ACC112 (cell line): ENCODE results near the gene LZTR1.
A peak's percentile ranks its signal among the peaks of the same experiment; 100 is the strongest.
"Not testable (repeated sequence)": the region's sequence is repeated elsewhere in the genome, so short reads cannot be mapped to it uniquely, and the experiment has no call there.

Experiments
- H2AFZ ChIP-seq: fragments of 200-600 bp; sonication (generic); one replicate; pipeline ENCODE4 v1.6.0; 2017; ENCODE audit warnings: antibody characterized with exemption, low read length; ENCODE audit not compliant: unreplicated experiment
- H3K27ac ChIP-seq: fragments of 200-600 bp; sonication (generic); 2 replicates; pipeline ENCODE4 v1.5.1; 2014; ENCODE audit warnings: low read depth, mild to moderate bottlenecking, antibody characterized with exemption, low read length, moderate library complexity
- H3K27me3 ChIP-seq: fragments of 200-600 bp; sonication (generic); 2 replicates; pipeline ENCODE4 v1.6.1; 2014; ENCODE audit warnings: mild to moderate bottlenecking, antibody characterized with exemption, low read length, moderate library complexity, mixed read lengths; ENCODE audit not compliant: insufficient read depth
- H3K36me3 ChIP-seq: fragments of 200-600 bp; sonication (generic); 2 replicates; pipeline ENCODE4 v1.6.1; 2016; ENCODE audit warnings: mild to moderate bottlenecking, antibody characterized with exemption, low read length, moderate library complexity, mixed read lengths; ENCODE audit not compliant: insufficient read depth
- H3K4me1 ChIP-seq: fragments of 200-600 bp; sonication (generic); one replicate; pipeline ENCODE4 v1.6.1; 2016; ENCODE audit warnings: low read length, mixed read lengths; ENCODE audit not compliant: insufficient read depth, unreplicated experiment, control insufficient read depth
- H3K4me3 ChIP-seq: fragments of 200-600 bp; sonication (generic); 2 replicates; pipeline ENCODE4 v1.5.1; 2014; ENCODE audit warnings: mild to moderate bottlenecking, low read depth, low read length
- H3K79me2 ChIP-seq: fragments of 200-600 bp; sonication (generic); one replicate; pipeline ENCODE4 v1.6.0; 2016; ENCODE audit warnings: low read length; ENCODE audit not compliant: control insufficient read depth, unreplicated experiment, insufficient read depth

LZTR1 gene

GRCh38 chr22:21045585-21046294 lies 63.6 kb downstream of the LZTR1 start, which contains the start of gene LRRC74B:
Gene LRRC74B, plus strand, starts transcription at chr22:21045946. Its CDS starts 41 bp downstream, at chr22:21045987.
- Histone ChIP-seq H2AFZ (peak within 1 kb of the TSS; percentile 81), H3K4me1 (peaks cover 22% of the 10 kb centered on the region), H3K36me3 (no peaks in the 10 kb centered on the region), H3K27ac (peak within 1 kb of the TSS; percentile 78), H3K79me2 (no peaks in the 10 kb centered on the region), H3K27me3 (no peaks in the 10 kb centered on the region), H3K4me3 (peak within 1 kb of the TSS; percentile 73)

GRCh38 chr22:21047035-21047661 lies 65.1 kb downstream of the LZTR1 start:
- H3K36me3 ChIP-seq, result no peaks in the 10 kb centered on the region
- H3K79me2 ChIP-seq, result no peaks in the 10 kb centered on the region
- no peak overlapping the region for H3K27ac ChIP-seq
- H2AFZ ChIP-seq, result no peak overlapping the region
- H3K4me1 ChIP-seq, result peaks cover 20% of the 10 kb centered on the region
- H3K27me3 ChIP-seq, result no peaks in the 10 kb centered on the region
- H3K4me3 ChIP-seq, result no peak overlapping the region

GRCh38 chr22:21047730-21048129 lies 65.6 kb downstream of the LZTR1 start:
- Histone ChIP-seq H3K27me3 (no peaks in the 10 kb centered on the region), H3K4me3 (no peak overlapping the region), H3K36me3 (no peaks in the 10 kb centered on the region), H3K4me1 (peaks cover 17% of the 10 kb centered on the region), H3K79me2 (no peaks in the 10 kb centered on the region), H2AFZ (no peak overlapping the region), H3K27ac (no peak overlapping the region)

DNA sequence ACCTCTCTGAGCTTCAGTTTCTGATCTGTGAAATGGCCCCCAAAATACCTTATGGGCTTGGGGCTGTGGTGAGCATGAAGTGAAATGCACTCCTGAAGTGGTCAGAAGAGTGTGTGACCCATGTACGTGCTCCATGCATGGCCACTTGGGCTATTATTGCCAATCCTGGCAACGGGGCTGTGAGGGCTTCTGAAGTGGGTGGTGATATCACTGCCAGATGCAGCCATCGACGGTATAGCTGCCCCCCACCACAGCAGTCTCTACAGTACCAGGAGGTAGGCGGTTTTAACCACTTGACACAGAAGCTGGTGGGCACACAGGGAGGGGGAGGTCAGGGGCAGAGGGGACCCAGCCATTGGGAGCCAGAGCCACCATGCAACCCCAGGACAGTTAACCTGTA lies 66.4 kb downstream of the LZTR1 start:
- not testable (repeated sequence) for H3K4me3 ChIP-seq

More for the DNA sequence above, 66.4 kb downstream of the LZTR1 start:
- not testable (repeated sequence) for H3K27me3 ChIP-seq, H3K36me3 ChIP-seq, H3K27ac ChIP-seq, H3K79me2 ChIP-seq, H2AFZ ChIP-seq
- H3K4me1 ChIP-seq, result peaks cover 11% of the 10 kb centered on the region
